H1 (cell line): ENCODE results near the gene ACVR2B. TPM values are rescaled to one million over a fixed set of nuclear protein-coding genes. Genes with fewer than 3 reads are reported as not detected.

ENCODE experiments used
- BACH1 ChIP-seq: IDR thresholded peaks from 2 replicates; pipeline ENCODE4 v1.6.1; 2012; ENCODE audit warnings: low read length, improper control_type of control experiment
- CEBPB ChIP-seq: IDR thresholded peaks from 2 replicates; pipeline ENCODE4 v1.6.1; 2012; ENCODE audit warnings: low read depth, low read length
- EGR1 ChIP-seq: IDR thresholded peaks from 2 replicates; pipeline ENCODE4 v1.6.1; 2011; ENCODE audit warnings: low read depth, low read length, borderline replicate concordance
- KDM5A ChIP-seq: fragments of 200-600 bp; IDR thresholded peaks from 2 replicates; pipeline ENCODE4 v1.7.1; 2012; ENCODE audit warnings: mild to moderate bottlenecking, low read length, inconsistent platforms, mixed read lengths
- POLR2A ChIP-seq, 2 experiments: IDR thresholded peaks; 1 replicate in 1 of 2; 2 replicates in 1 of 2; pipeline ENCODE4 v1.6.1; 2011; ENCODE audit warnings: low read depth in 2 of 2, low read length in 2 of 2, mild to moderate bottlenecking in 2 of 2; ENCODE audit errors: control extremely low read depth in 1 of 2
- POLR2AphosphoS5 ChIP-seq: IDR thresholded peaks from 2 replicates; pipeline ENCODE4 v1.6.1; 2011; ENCODE audit warnings: low read depth, low read length
- SIN3A ChIP-seq, 2 experiments: IDR thresholded peaks in 1 of 2; conservative IDR thresholded peaks in 1 of 2; 2 replicates each; pipeline ENCODE4 v1.6.1; 2011 to 2012; ENCODE audit warnings: low read length in 2 of 2, improper control_type of control experiment in 1 of 2, low read depth in 1 of 2, mild to moderate bottlenecking in 1 of 2
- SUZ12 ChIP-seq: fragments of 200-600 bp; sonication (generic); IDR thresholded peaks from 2 replicates; pipeline ENCODE4 v1.6.1; 2012; ENCODE audit warnings: mild to moderate bottlenecking, inconsistent platforms, low read length, moderate library complexity, mixed read lengths
- polyA plus RNA-seq, 7 experiments: library from polyadenylated mRNA; depleted of rRNA in 3 of 7; stranded (reverse) in 5 of 7; unstranded in 2 of 7; fragments of >200 nt in 5 of 7; fragments of 200-250 nt in 2 of 7; gene quantifications; 1 replicate in 5 of 7; 2 replicates in 1 of 7; 4 replicates in 1 of 7; pipeline versions ENCODE4 v1.2.1 to v1.2.3, GENCODE V29; 2011 to 2013; ENCODE audit warnings: missing spikeins in 2 of 7, mixed read lengths in 2 of 7
- total RNA-seq: library from RNA; stranded (reverse); fragmentation: NEBNext Ultra II Directional; extraction: Animal tissue kit (Norgen Biotek cat#: 25700); gene quantifications from 2 replicates; pipeline ENCODE4 v1.2.1, GENCODE V29; 2021
- TF ChIP-seq, protein P1 (sequence below): fragments of 300-600 bp; sonication (generic); IDR thresholded peaks from 2 replicates; pipeline ENCODE4 v1.7.1; 2012; ENCODE audit warnings: low read length, moderate library complexity, mild to moderate bottlenecking, inconsistent platforms; ENCODE audit not compliant: insufficient replicate concordance

The ACVR2B gene
- total and polyA plus RNA-seq, 2 of the 8 experiments (the other 6 are each of a cell fraction or from before 2014, with no cell fraction given): 24.7 to 109 TPM

- TF ChIP-seq, protein P1, sequence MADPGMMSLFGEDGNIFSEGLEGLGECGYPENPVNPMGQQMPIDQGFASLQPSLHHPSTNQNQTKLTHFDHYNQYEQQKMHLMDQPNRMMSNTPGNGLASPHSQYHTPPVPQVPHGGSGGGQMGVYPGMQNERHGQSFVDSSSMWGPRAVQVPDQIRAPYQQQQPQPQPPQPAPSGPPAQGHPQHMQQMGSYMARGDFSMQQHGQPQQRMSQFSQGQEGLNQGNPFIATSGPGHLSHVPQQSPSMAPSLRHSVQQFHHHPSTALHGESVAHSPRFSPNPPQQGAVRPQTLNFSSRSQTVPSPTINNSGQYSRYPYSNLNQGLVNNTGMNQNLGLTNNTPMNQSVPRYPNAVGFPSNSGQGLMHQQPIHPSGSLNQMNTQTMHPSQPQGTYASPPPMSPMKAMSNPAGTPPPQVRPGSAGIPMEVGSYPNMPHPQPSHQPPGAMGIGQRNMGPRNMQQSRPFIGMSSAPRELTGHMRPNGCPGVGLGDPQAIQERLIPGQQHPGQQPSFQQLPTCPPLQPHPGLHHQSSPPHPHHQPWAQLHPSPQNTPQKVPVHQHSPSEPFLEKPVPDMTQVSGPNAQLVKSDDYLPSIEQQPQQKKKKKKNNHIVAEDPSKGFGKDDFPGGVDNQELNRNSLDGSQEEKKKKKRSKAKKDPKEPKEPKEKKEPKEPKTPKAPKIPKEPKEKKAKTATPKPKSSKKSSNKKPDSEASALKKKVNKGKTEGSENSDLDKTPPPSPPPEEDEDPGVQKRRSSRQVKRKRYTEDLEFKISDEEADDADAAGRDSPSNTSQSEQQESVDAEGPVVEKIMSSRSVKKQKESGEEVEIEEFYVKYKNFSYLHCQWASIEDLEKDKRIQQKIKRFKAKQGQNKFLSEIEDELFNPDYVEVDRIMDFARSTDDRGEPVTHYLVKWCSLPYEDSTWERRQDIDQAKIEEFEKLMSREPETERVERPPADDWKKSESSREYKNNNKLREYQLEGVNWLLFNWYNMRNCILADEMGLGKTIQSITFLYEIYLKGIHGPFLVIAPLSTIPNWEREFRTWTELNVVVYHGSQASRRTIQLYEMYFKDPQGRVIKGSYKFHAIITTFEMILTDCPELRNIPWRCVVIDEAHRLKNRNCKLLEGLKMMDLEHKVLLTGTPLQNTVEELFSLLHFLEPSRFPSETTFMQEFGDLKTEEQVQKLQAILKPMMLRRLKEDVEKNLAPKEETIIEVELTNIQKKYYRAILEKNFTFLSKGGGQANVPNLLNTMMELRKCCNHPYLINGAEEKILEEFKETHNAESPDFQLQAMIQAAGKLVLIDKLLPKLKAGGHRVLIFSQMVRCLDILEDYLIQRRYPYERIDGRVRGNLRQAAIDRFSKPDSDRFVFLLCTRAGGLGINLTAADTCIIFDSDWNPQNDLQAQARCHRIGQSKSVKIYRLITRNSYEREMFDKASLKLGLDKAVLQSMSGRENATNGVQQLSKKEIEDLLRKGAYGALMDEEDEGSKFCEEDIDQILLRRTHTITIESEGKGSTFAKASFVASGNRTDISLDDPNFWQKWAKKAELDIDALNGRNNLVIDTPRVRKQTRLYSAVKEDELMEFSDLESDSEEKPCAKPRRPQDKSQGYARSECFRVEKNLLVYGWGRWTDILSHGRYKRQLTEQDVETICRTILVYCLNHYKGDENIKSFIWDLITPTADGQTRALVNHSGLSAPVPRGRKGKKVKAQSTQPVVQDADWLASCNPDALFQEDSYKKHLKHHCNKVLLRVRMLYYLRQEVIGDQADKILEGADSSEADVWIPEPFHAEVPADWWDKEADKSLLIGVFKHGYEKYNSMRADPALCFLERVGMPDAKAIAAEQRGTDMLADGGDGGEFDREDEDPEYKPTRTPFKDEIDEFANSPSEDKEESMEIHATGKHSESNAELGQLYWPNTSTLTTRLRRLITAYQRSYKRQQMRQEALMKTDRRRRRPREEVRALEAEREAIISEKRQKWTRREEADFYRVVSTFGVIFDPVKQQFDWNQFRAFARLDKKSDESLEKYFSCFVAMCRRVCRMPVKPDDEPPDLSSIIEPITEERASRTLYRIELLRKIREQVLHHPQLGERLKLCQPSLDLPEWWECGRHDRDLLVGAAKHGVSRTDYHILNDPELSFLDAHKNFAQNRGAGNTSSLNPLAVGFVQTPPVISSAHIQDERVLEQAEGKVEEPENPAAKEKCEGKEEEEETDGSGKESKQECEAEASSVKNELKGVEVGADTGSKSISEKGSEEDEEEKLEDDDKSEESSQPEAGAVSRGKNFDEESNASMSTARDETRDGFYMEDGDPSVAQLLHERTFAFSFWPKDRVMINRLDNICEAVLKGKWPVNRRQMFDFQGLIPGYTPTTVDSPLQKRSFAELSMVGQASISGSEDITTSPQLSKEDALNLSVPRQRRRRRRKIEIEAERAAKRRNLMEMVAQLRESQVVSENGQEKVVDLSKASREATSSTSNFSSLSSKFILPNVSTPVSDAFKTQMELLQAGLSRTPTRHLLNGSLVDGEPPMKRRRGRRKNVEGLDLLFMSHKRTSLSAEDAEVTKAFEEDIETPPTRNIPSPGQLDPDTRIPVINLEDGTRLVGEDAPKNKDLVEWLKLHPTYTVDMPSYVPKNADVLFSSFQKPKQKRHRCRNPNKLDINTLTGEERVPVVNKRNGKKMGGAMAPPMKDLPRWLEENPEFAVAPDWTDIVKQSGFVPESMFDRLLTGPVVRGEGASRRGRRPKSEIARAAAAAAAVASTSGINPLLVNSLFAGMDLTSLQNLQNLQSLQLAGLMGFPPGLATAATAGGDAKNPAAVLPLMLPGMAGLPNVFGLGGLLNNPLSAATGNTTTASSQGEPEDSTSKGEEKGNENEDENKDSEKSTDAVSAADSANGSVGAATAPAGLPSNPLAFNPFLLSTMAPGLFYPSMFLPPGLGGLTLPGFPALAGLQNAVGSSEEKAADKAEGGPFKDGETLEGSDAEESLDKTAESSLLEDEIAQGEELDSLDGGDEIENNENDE: no peak
- TF ChIP-seq SUZ12: no peak
- no peak for TF ChIP-seq KDM5A
- TF ChIP-seq POLR2AphosphoS5: peak; percentile 63
- TF ChIP-seq BACH1: no peak
- TF ChIP-seq POLR2A (IDR thresholded peaks at IDR 0.05; ENCODE audit: control extremely low read depth in 1 of 2, low read depth in 2 of 2, low read length in 2 of 2): peak; percentile 36 to 92
- TF ChIP-seq SIN3A (conservative IDR thresholded peaks at IDR 0.05 in 1 of 2, IDR thresholded peaks at IDR 0.05 in 1 of 2; ENCODE audit: low read depth in 1 of 2, low read length in 2 of 2): peak; percentile 21 to 54; a peak in 2 of 4 replicates
- TF ChIP-seq EGR1: peak; percentile 92
- no peak for TF ChIP-seq CEBPB
Measured at GRCh38 chr3:38454884-38455638, 1.4 kb downstream of the ACVR2B start (continued).
